Measurements from ENCODE around the gene NUDT3. TPM values are rescaled to one million over a fixed set of nuclear protein-coding genes. Genes with fewer than 3 reads are reported as not detected.
"Not testable (repeated sequence)": the region's sequence is repeated elsewhere in the genome, so short reads cannot be mapped to it uniquely, and the experiment has no call there.

The NUDT3 gene
- total and polyA plus RNA-seq, 2 experiments from 2014 or later = 12.1 to 31.1 TPM

GRCh38 chr6:34273242-34273805, 119.1 kb downstream of the NUDT3 start (continued):
- TF ChIP-seq CTCF (conservative IDR thresholded peaks at IDR 0.05; ENCODE audit: low read depth in 2 of 2) = no peak
- no peak for TF ChIP-seq STAT1 (IDR thresholded peaks at IDR 0.05; ENCODE audit: unreplicated experiment)
- no peak for TF ChIP-seq ZNF331 (CRISPR knock-in tag; IDR thresholded peaks at IDR 0.05; ENCODE audit: low read depth)
- TF ChIP-seq NANOG (IDR thresholded peaks at IDR 0.05; ENCODE audit: borderline replicate concordance) = no peak
- TF ChIP-seq ZNF114 (CRISPR knock-in tag; IDR thresholded peaks at IDR 0.05) = no peak

GRCh38 chr6:34272013-34272926, 120.2 kb downstream of the NUDT3 start:
- Histone ChIP-seq H3K4me3 (no peak overlapping the region), H3F3A (replicated peaks; ENCODE audit: low read depth) (no peaks in the 10 kb centered on the region), H4K20me1 (replicated peaks; ENCODE audit: insufficient read depth) (no peaks in the 10 kb centered on the region), H3K9me2 (ENCODE audit: insufficient read depth) (no peaks in the 10 kb centered on the region), H3K36me3 (ENCODE audit: insufficient read depth) (no peaks in the 10 kb centered on the region), H3K4me2 (no peak overlapping the region), H3K4me1 (ENCODE audit: insufficient read depth) (no peaks in the 10 kb centered on the region), H3K79me2 (replicated peaks; ENCODE audit: insufficient read depth) (no peaks in the 10 kb centered on the region), H2AFZ (no peak overlapping the region), H3K27ac (ENCODE audit: low read depth) (no peak overlapping the region), H3K27me3 (ENCODE audit: insufficient read depth) (no peaks in the 10 kb centered on the region)
- Mint-ChIP-seq H3K9me3 (no peaks in the 10 kb centered on the region), H3K27me3 (ENCODE audit: insufficient read depth, low read depth, poor library complexity) (peaks cover 2% of the 10 kb centered on the region), H3K4me3 (no peak overlapping the region), H3K27ac (no peak overlapping the region), H3K4me1 (peaks cover 5% of the 10 kb centered on the region; the same call in 2 of the 3 replicates), H3K36me3 (ENCODE audit: low read depth) (no peaks in the 10 kb centered on the region)
- DNase-seq (ENCODE audit: low spot score) (peak; percentile 72), ATAC-seq (peak; percentile 89)
- TF ChIP-seq CTCF (conservative IDR thresholded peaks at IDR 0.05; ENCODE audit: low read depth in 2 of 2) (peak; percentile 35 to 41), CREB1 (CRISPR knock-in tag; IDR thresholded peaks at IDR 0.05; ENCODE audit: low read depth) (no peak)

DNA sequence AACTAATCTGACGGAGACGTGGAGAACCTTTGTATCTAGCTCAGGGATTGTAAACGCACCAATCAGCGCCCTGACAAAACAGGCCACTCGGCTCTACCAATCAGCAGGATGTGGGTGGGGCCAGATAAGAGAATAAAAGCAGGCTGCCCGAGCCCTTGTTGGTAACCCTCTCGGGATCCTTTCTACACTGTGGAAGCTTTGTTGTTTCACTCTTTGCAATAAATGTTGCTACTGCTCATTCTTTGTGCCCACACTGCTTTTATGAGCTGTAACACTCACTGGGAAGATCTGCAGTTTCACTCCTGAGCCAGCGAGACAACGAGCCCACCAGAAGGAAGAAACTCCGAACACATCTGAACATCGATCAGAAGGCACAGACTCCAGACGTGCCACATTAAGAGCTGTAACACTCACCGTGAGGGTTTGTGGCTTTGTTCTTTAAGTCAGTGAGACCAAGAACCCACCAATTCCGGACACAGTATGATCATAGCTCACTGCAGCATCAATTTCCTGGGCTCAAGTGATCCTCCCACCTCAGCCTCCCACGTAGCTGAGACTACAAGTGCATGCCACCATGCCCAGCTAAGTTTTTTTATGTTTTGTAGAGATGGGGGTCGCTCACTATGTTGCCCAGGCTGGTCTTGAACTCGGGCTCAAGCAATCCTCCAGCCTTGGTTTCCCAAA, 122.7 kb downstream of the NUDT3 start:
- not testable (repeated sequence) for H3K4me3 Mint-ChIP-seq; H3K36me3 Mint-ChIP-seq (ENCODE audit: low read depth); H3K36me3 ChIP-seq (ENCODE audit: insufficient read depth)

GRCh38 chr6:34269132-34269531, 123.3 kb downstream of the NUDT3 start:
- not testable (repeated sequence) for H3K4me3 ChIP-seq; H3K4me3 Mint-ChIP-seq; H3K4me1 ChIP-seq (ENCODE audit: insufficient read depth); H3K36me3 ChIP-seq (ENCODE audit: insufficient read depth); H3K27me3 ChIP-seq (ENCODE audit: insufficient read depth); H3K27ac Mint-ChIP-seq; H3K4me2 ChIP-seq; H3F3A ChIP-seq (replicated peaks; ENCODE audit: low read depth); H3K27me3 Mint-ChIP-seq (ENCODE audit: insufficient read depth, low read depth, poor library complexity); ATAC-seq; H3K4me1 Mint-ChIP-seq; H3K27ac ChIP-seq (ENCODE audit: low read depth); H2AFZ ChIP-seq; H3K79me2 ChIP-seq (replicated peaks; ENCODE audit: insufficient read depth); H3K9me2 ChIP-seq (ENCODE audit: insufficient read depth); H4K20me1 ChIP-seq (replicated peaks; ENCODE audit: insufficient read depth); H3K9me3 Mint-ChIP-seq; DNase-seq (ENCODE audit: low spot score); H3K36me3 Mint-ChIP-seq (ENCODE audit: low read depth)

More for the DNA sequence above, 122.7 kb downstream of the NUDT3 start:
- ATAC-seq; H3K4me2 ChIP-seq; H3K27ac Mint-ChIP-seq; H3K27ac ChIP-seq (ENCODE audit: low read depth); H4K20me1 ChIP-seq (replicated peaks; ENCODE audit: insufficient read depth); H3F3A ChIP-seq (replicated peaks; ENCODE audit: low read depth); H3K27me3 Mint-ChIP-seq (ENCODE audit: insufficient read depth, low read depth, poor library complexity); H3K4me1 Mint-ChIP-seq; H3K4me1 ChIP-seq (ENCODE audit: insufficient read depth); DNase-seq (ENCODE audit: low spot score); H3K9me3 Mint-ChIP-seq; H3K27me3 ChIP-seq (ENCODE audit: insufficient read depth); H3K79me2 ChIP-seq (replicated peaks; ENCODE audit: insufficient read depth); H2AFZ ChIP-seq; H3K9me2 ChIP-seq (ENCODE audit: insufficient read depth); H3K4me3 ChIP-seq: not testable (repeated sequence)
